Hepatocyte (in vitro differentiated cells): ENCODE measurements around the gene TMEM107. TPM values are rescaled to one million over a fixed set of nuclear protein-coding genes. Genes with fewer than 3 reads are reported as not detected.
A peak's percentile ranks its signal among the peaks of the same experiment; 100 is the strongest.

Experiments used
- DNase-seq: peaks from one replicate; pipeline ENCODE4 v3.0.0-alpha.2; 2016; ENCODE audit warnings: low spot score
- H2AFZ ChIP-seq: fragments of 200-600 bp; sonication (generic); 2 replicates; pipeline ENCODE4 v1.6.0; 2016; ENCODE audit warnings: antibody characterized with exemption, mild to moderate bottlenecking
- H3K27ac ChIP-seq: fragments of 200-600 bp; sonication (generic); 2 replicates; pipeline ENCODE4 v1.5.1; 2016; ENCODE audit warnings: mild to moderate bottlenecking
- H3K27me3 ChIP-seq: fragments of 200-600 bp; sonication (generic); 2 replicates; pipeline ENCODE4 v1.6.1; 2016
- H3K36me3 ChIP-seq: fragments of 200-600 bp; sonication (generic); replicated peaks from 2 replicates; pipeline ENCODE4 v1.5.1; 2016; ENCODE audit warnings: low read depth; ENCODE audit not compliant: insufficient read depth
- H3K4me1 ChIP-seq: fragments of 200-600 bp; sonication (generic); 2 replicates; pipeline ENCODE4 v1.5.1; 2016; ENCODE audit warnings: mild to moderate bottlenecking, moderate library complexity; ENCODE audit not compliant: insufficient read depth
- H3K4me2 ChIP-seq: fragments of 200-600 bp; sonication (generic); 2 replicates; pipeline ENCODE4 v1.6.0; 2016
- H3K4me3 ChIP-seq: fragments of 200-600 bp; sonication (generic); 2 replicates; pipeline ENCODE4 v1.5.1; 2016; ENCODE audit warnings: mild to moderate bottlenecking
- H3K79me2 ChIP-seq: fragments of 200-600 bp; sonication (generic); 2 replicates; pipeline ENCODE4 v1.6.0; 2017; ENCODE audit warnings: mild to moderate bottlenecking
- H3K9me2 ChIP-seq: fragments of 200-600 bp; sonication (generic); replicated peaks from 2 replicates; pipeline ENCODE4 v1.6.0; 2017; ENCODE audit warnings: mild to moderate bottlenecking; ENCODE audit not compliant: insufficient read depth
- H3K9me3 ChIP-seq: fragments of 200-600 bp; sonication (generic); 2 replicates; pipeline ENCODE4 v1.5.1; 2016; ENCODE audit warnings: low read depth, mild to moderate bottlenecking
- H4K20me1 ChIP-seq: fragments of 200-600 bp; sonication (generic); 2 replicates; pipeline ENCODE4 v1.6.0; 2016; ENCODE audit warnings: mild to moderate bottlenecking; ENCODE audit not compliant: insufficient read depth, poor library complexity, severe bottlenecking
- CTCF ChIP-seq: fragments of 200-600 bp; sonication (generic); IDR thresholded peaks from 2 replicates; pipeline ENCODE4 v1.5.1; 2016; ENCODE audit warnings: antibody characterized with exemption, mild to moderate bottlenecking; ENCODE audit not compliant: poor library complexity
- EZH2 ChIP-seq: fragments of 200-600 bp; sonication (generic); IDR thresholded peaks from 2 replicates; pipeline ENCODE4 v1.6.1; 2016; ENCODE audit warnings: antibody characterized with exemption, mild to moderate bottlenecking, borderline replicate concordance
- EZH2phosphoT487 ChIP-seq: fragments of 200-600 bp; sonication (generic); IDR thresholded peaks from one replicate; pipeline ENCODE4 v1.6.1; 2018; ENCODE audit warnings: antibody characterized with exemption, mild to moderate bottlenecking, low read depth, moderate library complexity; ENCODE audit not compliant: unreplicated experiment, severe bottlenecking
- WGBS: methylation state at CpG from one replicate; pipeline ENCODE4 v1.1.6; 2016; ENCODE audit warnings: low lambda C conversion rate; ENCODE audit errors: missing lambda C conversion rate; 5-methylcytosine and 5-hydroxymethylcytosine counted together
- polyA plus RNA-seq: library from polyadenylated mRNA; unstranded; fragments of >200 nt; fragmentation: Nextera tagmentation; extraction: Ambion mirVana; gene quantifications from 2 replicates; pipeline ENCODE4 v1.2.1, GENCODE V29; 2016
- total RNA-seq: library from RNA; depleted of rRNA; stranded (reverse); fragments of >200 nt; gene quantifications from 2 replicates; pipeline ENCODE4 v1.2.3, GENCODE V29; 2014

TMEM107 gene
- total and polyA plus RNA-seq, 2 experiments from 2014 or later, result 12.8 to 21.1 TPM

DNA sequence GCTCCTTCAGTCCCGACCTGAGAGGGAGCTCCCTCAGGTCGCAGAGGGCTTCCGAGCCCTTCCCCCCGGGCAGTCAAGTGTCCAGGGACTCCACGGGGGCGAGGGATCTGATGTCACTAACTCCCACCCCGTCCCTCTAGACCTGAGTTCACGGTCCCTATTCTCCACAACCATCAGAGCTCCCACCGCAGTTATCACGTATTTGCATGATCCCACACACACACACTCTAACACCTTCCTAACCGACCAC lies 20.3 kb downstream of the TMEM107 start:
- H3K4me3 ChIP-seq, result peak overlapping the region; percentile 11
- H2AFZ ChIP-seq, result no peak overlapping the region
- peak overlapping the region; percentile 99 for H3K27ac ChIP-seq
- H3K9me2 ChIP-seq, result no peaks in the 10 kb centered on the region
- no peaks in the 10 kb centered on the region for H3K9me3 ChIP-seq
- peaks cover 10% of the 10 kb centered on the region for H4K20me1 ChIP-seq
- H3K79me2 ChIP-seq, result peaks cover 30% of the 10 kb centered on the region
- peaks cover 29% of the 10 kb centered on the region for H3K4me1 ChIP-seq
- TF ChIP-seq CTCF (no peak), EZH2 (no peak), EZH2phosphoT487 (no peak)
- DNase-seq, result no peak
- no peaks in the 10 kb centered on the region for H3K36me3 ChIP-seq
- WGBS, result 2% methylated on average over 11 of the region's 11 CpGs
- H3K4me2 ChIP-seq, result peak overlapping the region; percentile 87
- H3K27me3 ChIP-seq, result no peaks in the 10 kb centered on the region

DNA sequence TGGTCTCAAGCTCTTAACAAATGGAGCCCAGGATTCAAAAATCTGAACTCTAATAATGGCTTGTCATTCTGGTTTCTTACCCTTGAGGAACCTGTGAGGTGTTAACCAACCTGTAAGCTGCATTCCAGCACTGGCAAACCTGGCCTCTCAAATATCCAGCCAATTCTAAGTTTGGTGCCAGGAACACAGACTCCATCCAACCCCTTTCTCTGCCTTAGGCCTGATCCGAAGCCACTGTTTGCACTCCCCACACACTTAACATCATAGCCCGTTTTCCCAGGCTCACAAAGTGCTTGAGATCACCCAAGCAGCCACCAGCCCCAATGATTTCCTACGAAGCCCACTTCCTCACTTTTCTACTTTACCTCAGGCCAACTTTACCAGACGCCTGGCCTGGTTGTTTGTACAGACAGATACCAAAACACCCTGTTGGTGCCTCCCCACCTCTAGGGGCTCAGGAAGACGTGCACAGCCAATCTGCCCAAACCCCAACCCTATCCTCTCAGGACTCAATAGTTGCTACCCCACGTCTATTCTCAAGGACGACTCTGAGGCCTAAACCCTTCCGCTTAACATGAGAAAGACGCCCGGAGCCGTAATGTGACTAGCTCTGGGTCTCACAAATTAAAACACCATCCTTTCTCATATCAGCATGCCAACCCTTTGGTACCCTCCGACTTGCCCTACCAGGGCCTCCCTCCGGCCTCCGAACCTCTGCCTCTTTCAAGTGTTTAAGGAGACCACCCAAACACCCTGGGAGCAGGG lies 20.8 kb downstream of the TMEM107 start:
- peak; percentile 26 for DNase-seq
- Histone ChIP-seq H3K27me3 (no peaks in the 10 kb centered on the region), H3K9me2 (no peaks in the 10 kb centered on the region), H3K79me2 (peaks cover 34% of the 10 kb centered on the region), H3K4me1 (peaks cover 33% of the 10 kb centered on the region), H2AFZ (no peak overlapping the region), H3K4me2 (peak overlapping the region; percentile 87), H3K9me3 (no peaks in the 10 kb centered on the region), H4K20me1 (peaks cover 15% of the 10 kb centered on the region), H3K36me3 (no peaks in the 10 kb centered on the region), H3K27ac (peak overlapping the region; percentile 99), H3K4me3 (peak overlapping the region; percentile 11)
- WGBS, result 61% methylated on average over 14 of the region's 14 CpGs
- TF ChIP-seq EZH2 (no peak), EZH2phosphoT487 (no peak), CTCF (no peak)

- WGBS, result 51% methylated on average over 10 of the region's 11 CpGs
- Histone ChIP-seq H4K20me1 (peaks cover 22% of the 10 kb centered on the region), H3K36me3 (no peaks in the 10 kb centered on the region), H3K27ac (peak overlapping the region; percentile 99), H3K27me3 (no peaks in the 10 kb centered on the region), H3K79me2 (peaks cover 41% of the 10 kb centered on the region), H3K4me2 (peak overlapping the region; percentile 87), H3K9me2 (no peaks in the 10 kb centered on the region), H3K4me3 (peak overlapping the region; percentile 11), H2AFZ (no peak overlapping the region), H3K4me1 (peaks cover 33% of the 10 kb centered on the region), H3K9me3 (no peaks in the 10 kb centered on the region)
- no peak for DNase-seq
- TF ChIP-seq EZH2 (no peak), EZH2phosphoT487 (no peak), CTCF (no peak)
Measured at GRCh38 chr17:8154608-8155155, 21.5 kb downstream of the TMEM107 start.
